ENCODE results near the gene COMP.

Gene COMP

DNA sequence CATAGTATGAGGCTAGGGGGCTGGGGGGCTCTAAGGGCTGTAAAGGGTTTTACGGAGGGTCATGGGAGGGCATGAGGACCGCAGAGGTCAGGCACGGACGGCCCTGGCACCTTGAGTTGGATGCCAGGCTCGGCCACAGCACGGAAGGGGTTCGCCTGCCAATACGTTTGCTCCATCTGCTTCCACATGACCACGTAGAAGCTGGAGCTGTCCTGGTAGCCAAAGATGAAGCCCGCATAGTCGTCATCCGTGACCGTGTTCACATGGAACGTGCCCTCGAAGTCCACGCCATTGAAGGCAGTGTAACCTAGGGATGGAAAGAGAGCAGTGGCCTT, 6.4 kb downstream of the COMP start:
- H3K79me2 ChIP-seq (ENCODE audit: control insufficient read depth, low read length): no peaks in the 10 kb centered on the region
- peaks cover 10% of the 10 kb centered on the region for H3K4me1 ChIP-seq (ENCODE audit: control insufficient read depth, low read length)
- H4K20me1 ChIP-seq (ENCODE audit: control insufficient read depth, insufficient read depth, low read depth, low read length): no peaks in the 10 kb centered on the region
- H3K4me2 ChIP-seq (ENCODE audit: low read length): no peak overlapping the region
- H3K27ac ChIP-seq (ENCODE audit: low read depth, low read length): no peak overlapping the region
- H3K36me3 ChIP-seq (ENCODE audit: control insufficient read depth, low read length): no peaks in the 10 kb centered on the region
- H3F3A ChIP-seq (ENCODE audit: control insufficient read depth, insufficient read depth): 0 out of 2 replicates have a peak, but pooled peaks cover 3% of the 10 kb centered on the region
- no peaks in the 10 kb centered on the region for H3K9me2 ChIP-seq (replicated peaks; ENCODE audit: control insufficient read depth, low read length)
- no peaks in the 10 kb centered on the region for H3K9me3 ChIP-seq (ENCODE audit: control insufficient read depth, insufficient read depth, low read length)
- TF ChIP-seq EZH2phosphoT487 (IDR thresholded peaks at IDR 0.05; ENCODE audit: borderline replicate concordance, low read length): no peak
- TF ChIP-seq, protein P1, sequence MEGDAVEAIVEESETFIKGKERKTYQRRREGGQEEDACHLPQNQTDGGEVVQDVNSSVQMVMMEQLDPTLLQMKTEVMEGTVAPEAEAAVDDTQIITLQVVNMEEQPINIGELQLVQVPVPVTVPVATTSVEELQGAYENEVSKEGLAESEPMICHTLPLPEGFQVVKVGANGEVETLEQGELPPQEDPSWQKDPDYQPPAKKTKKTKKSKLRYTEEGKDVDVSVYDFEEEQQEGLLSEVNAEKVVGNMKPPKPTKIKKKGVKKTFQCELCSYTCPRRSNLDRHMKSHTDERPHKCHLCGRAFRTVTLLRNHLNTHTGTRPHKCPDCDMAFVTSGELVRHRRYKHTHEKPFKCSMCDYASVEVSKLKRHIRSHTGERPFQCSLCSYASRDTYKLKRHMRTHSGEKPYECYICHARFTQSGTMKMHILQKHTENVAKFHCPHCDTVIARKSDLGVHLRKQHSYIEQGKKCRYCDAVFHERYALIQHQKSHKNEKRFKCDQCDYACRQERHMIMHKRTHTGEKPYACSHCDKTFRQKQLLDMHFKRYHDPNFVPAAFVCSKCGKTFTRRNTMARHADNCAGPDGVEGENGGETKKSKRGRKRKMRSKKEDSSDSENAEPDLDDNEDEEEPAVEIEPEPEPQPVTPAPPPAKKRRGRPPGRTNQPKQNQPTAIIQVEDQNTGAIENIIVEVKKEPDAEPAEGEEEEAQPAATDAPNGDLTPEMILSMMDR (IDR thresholded peaks at IDR 0.05; ENCODE audit: low read depth, low read length, poor library complexity, severe bottlenecking): no peak
- peaks cover 11% of the 10 kb centered on the region for H3K27me3 ChIP-seq (ENCODE audit: control insufficient read depth, low read length)
- H3K4me3 ChIP-seq (ENCODE audit: low read length): no peak overlapping the region

DNA sequence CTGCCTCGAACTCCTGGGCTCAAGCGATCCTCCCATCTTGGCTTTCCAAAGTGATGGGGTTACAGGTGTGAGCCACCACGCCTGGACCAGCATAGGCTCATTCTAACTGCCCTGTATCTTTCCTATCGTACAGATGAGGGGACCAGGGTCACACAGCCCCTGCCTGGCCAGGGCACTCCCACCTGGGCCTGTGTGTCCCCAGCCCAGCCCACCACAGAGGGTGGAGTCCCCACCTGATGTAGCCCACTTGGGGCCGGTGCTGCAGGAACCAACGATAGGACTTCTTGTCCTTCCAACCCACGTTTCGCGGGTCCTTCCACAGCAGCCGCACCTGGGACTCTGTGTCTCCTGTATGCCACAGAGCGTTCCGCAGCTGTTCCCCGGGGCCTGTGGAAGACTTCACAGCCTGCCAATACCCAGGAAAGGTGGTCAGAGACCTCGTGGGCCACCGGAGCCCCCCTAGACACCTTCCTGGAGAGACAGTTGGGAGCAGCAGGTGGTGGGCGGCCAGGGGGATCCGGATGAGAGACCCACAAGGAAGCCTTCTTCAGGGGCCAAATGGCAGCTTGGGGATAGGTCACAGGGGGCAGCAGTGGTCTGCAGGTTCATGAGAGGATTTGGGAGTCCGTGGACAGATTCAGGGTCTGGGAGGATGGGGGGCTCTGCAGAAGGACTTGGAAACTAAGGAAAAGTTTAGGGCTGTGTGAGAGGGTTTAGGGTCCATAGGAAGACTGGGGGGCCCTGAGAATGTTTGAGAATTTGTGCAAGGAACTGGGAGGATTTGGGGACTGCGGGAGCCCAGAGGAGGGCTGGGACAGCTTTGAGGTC, 6.9 kb downstream of the COMP start:
- no peak overlapping the region for H3K4me2 ChIP-seq (ENCODE audit: low read length)
- no peaks in the 10 kb centered on the region for H3K36me3 ChIP-seq (ENCODE audit: control insufficient read depth, low read length)
- H3K9me3 ChIP-seq (ENCODE audit: control insufficient read depth, insufficient read depth, low read length): no peaks in the 10 kb centered on the region
- H4K20me1 ChIP-seq (ENCODE audit: control insufficient read depth, insufficient read depth, low read depth, low read length): no peaks in the 10 kb centered on the region
- no peak for TF ChIP-seq EZH2phosphoT487 (IDR thresholded peaks at IDR 0.05; ENCODE audit: borderline replicate concordance, low read length)
- TF ChIP-seq, protein P1 (IDR thresholded peaks at IDR 0.05; ENCODE audit: low read depth, low read length, poor library complexity, severe bottlenecking): no peak
- 0 out of 2 replicates have a peak, but pooled peaks cover 3% of the 10 kb centered on the region for H3F3A ChIP-seq (ENCODE audit: control insufficient read depth, insufficient read depth)
- no peaks in the 10 kb centered on the region for H3K79me2 ChIP-seq (ENCODE audit: control insufficient read depth, low read length)
- H3K9me2 ChIP-seq (replicated peaks; ENCODE audit: control insufficient read depth, low read length): no peaks in the 10 kb centered on the region
- H3K4me1 ChIP-seq (ENCODE audit: control insufficient read depth, low read length): peaks cover 7% of the 10 kb centered on the region
- peaks cover 5% of the 10 kb centered on the region for H3K27me3 ChIP-seq (ENCODE audit: control insufficient read depth, low read length)
- no peak overlapping the region for H3K4me3 ChIP-seq (ENCODE audit: low read length)
- no peak overlapping the region for H3K27ac ChIP-seq (ENCODE audit: low read depth, low read length)

- TF ChIP-seq EZH2phosphoT487 (IDR thresholded peaks at IDR 0.05; ENCODE audit: borderline replicate concordance, low read length): no peak
- TF ChIP-seq, protein P1 (IDR thresholded peaks at IDR 0.05; ENCODE audit: low read depth, low read length, poor library complexity, severe bottlenecking): no peak
- Histone ChIP-seq H4K20me1 (ENCODE audit: control insufficient read depth, insufficient read depth, low read depth, low read length) (no peaks in the 10 kb centered on the region), H3K27ac (ENCODE audit: low read depth, low read length) (no peak overlapping the region), H3K79me2 (ENCODE audit: control insufficient read depth, low read length) (no peaks in the 10 kb centered on the region), H3K27me3 (ENCODE audit: control insufficient read depth, low read length) (no peaks in the 10 kb centered on the region), H3K9me3 (ENCODE audit: control insufficient read depth, insufficient read depth, low read length) (no peaks in the 10 kb centered on the region), H3K36me3 (ENCODE audit: control insufficient read depth, low read length) (no peaks in the 10 kb centered on the region), H3K4me1 (ENCODE audit: control insufficient read depth, low read length) (peaks cover 7% of the 10 kb centered on the region), H3K9me2 (replicated peaks; ENCODE audit: control insufficient read depth, low read length) (no peaks in the 10 kb centered on the region), H3K4me2 (ENCODE audit: low read length) (no peak overlapping the region), H3F3A (ENCODE audit: control insufficient read depth, insufficient read depth) (0 out of 2 replicates have a peak, but pooled peaks cover 3% of the 10 kb centered on the region), H3K4me3 (ENCODE audit: low read length) (no peak overlapping the region)
Measured at GRCh38 chr19:18782559-18783225, 8.4 kb downstream of the COMP start.
